Osteocyte (in vitro differentiated cells): ENCODE data around the gene OXCT1. TPM values are rescaled to one million over a fixed set of nuclear protein-coding genes. Genes with fewer than 3 reads are reported as not detected.

Source experiments
- DNase-seq: peaks from one replicate; pipeline ENCODE4 v3.0.0; 2021; ENCODE audit warnings: mixed read lengths; ENCODE audit not compliant: unreplicated experiment; ENCODE audit errors: extremely low spot score
- H3K27ac Mint-ChIP-seq: one replicate; pipeline ENCODE4 v1.8.0; 2021; ENCODE audit warnings: mild to moderate bottlenecking, mixed read lengths; ENCODE audit not compliant: unreplicated experiment
- H3K27me3 Mint-ChIP-seq: one replicate; pipeline ENCODE4 v1.8.0; 2021; ENCODE audit warnings: mixed read lengths; ENCODE audit not compliant: unreplicated experiment
- H3K36me3 Mint-ChIP-seq: one replicate; pipeline ENCODE4 v1.8.0; 2021; ENCODE audit warnings: mixed read lengths; ENCODE audit not compliant: unreplicated experiment
- H3K4me1 Mint-ChIP-seq: one replicate; pipeline ENCODE4 v1.8.0; 2021; ENCODE audit warnings: mixed read lengths; ENCODE audit not compliant: unreplicated experiment
- H3K4me3 Mint-ChIP-seq: one replicate; pipeline ENCODE4 v1.8.0; 2021; ENCODE audit warnings: mild to moderate bottlenecking, moderate library complexity, mixed read lengths; ENCODE audit not compliant: unreplicated experiment
- H3K9me3 Mint-ChIP-seq: one replicate; pipeline ENCODE4 v1.8.0; 2021; ENCODE audit warnings: mixed read lengths; ENCODE audit not compliant: unreplicated experiment
- total RNA-seq: library from RNA; stranded (reverse); gene quantifications from 2 replicates; pipeline ENCODE4 v1.2.1, GENCODE V29; 2021
- TF ChIP-seq, protein P1 (sequence below): fragments of 200-600 bp; sonication (generic); IDR thresholded peaks from 2 replicates; pipeline ENCODE4 v1.5.0; 2021; ENCODE audit warnings: antibody characterized with exemption, mild to moderate bottlenecking, moderate library complexity

Gene OXCT1
- total RNA-seq, 1 donor from 2014 or later: 41.9 TPM

DNA sequence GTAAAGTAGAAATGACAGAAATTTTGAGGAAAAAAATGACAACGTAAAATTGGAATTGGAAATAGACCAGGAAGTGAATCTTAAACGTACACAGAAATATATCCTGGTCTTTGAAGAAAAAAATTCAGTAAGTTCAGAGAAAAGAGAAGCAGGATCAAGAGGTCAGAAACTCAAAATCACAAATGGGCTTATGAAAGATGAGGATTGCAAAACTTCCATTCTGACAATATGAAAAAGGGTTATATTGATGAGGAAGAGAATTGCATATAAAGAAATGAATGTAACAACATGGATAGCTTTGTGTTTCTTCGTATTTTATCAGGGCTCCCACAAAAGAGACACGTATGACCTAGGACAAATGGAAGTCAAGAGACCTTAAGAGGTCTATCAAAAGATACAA is 58.1 kb downstream of the OXCT1 start:
- no peaks in the 10 kb centered on the region for H3K9me3 Mint-ChIP-seq
- no peak overlapping the region for H3K27ac Mint-ChIP-seq
- peaks cover 60% of the 10 kb centered on the region for H3K4me1 Mint-ChIP-seq
- TF ChIP-seq, protein P1, sequence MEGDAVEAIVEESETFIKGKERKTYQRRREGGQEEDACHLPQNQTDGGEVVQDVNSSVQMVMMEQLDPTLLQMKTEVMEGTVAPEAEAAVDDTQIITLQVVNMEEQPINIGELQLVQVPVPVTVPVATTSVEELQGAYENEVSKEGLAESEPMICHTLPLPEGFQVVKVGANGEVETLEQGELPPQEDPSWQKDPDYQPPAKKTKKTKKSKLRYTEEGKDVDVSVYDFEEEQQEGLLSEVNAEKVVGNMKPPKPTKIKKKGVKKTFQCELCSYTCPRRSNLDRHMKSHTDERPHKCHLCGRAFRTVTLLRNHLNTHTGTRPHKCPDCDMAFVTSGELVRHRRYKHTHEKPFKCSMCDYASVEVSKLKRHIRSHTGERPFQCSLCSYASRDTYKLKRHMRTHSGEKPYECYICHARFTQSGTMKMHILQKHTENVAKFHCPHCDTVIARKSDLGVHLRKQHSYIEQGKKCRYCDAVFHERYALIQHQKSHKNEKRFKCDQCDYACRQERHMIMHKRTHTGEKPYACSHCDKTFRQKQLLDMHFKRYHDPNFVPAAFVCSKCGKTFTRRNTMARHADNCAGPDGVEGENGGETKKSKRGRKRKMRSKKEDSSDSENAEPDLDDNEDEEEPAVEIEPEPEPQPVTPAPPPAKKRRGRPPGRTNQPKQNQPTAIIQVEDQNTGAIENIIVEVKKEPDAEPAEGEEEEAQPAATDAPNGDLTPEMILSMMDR: no peak
- H3K4me3 Mint-ChIP-seq: no peak overlapping the region
- H3K36me3 Mint-ChIP-seq: peaks cover 3% of the 10 kb centered on the region
- no peaks in the 10 kb centered on the region for H3K27me3 Mint-ChIP-seq
- no peak for DNase-seq

DNA sequence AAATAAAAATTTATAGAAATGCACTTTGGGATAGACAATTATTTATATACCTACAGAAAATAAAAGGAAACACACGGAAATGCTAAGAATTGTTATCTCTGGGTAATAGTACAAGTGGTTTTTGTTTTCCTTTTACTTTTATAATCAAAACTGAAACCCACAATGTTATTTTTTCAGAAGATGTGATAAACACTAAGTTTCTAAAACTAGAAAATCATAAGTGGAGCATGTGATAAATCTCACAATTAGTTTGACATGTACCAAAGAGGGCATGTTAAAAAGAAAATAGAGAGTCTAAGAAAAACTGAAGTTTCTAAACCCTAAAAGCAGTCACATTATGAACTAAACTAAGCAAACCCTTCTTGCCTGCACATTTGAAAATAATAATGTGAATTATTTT is 61.1 kb downstream of the OXCT1 start:
- H3K9me3 Mint-ChIP-seq: no peaks in the 10 kb centered on the region
- H3K27ac Mint-ChIP-seq: peak overlapping the region; percentile 48
- DNase-seq: no peak
- H3K4me3 Mint-ChIP-seq: no peak overlapping the region
- H3K4me1 Mint-ChIP-seq: peaks cover 35% of the 10 kb centered on the region
- peaks cover 22% of the 10 kb centered on the region for H3K36me3 Mint-ChIP-seq
- TF ChIP-seq, protein P1: no peak
- no peaks in the 10 kb centered on the region for H3K27me3 Mint-ChIP-seq

DNA sequence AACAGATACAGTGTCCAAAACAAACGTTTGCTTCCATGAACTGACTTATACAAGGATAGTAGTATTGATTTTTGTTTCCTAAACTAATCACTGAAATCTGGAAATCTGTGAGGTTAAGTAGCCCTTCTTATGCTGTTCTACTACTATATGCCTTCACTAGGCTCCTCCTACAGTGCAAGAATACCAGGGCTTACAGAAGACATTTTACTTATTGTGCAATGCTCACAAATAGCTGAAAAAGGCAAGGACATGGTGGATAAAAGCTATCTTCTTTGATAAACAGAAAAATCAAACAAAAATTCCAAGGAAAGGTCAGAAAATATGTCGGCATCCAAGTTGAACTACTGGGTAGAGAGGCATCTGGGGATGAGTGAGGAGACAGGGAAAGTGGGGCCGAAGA is 61.9 kb downstream of the OXCT1 start:
- H3K4me1 Mint-ChIP-seq: peaks cover 35% of the 10 kb centered on the region
- H3K27me3 Mint-ChIP-seq: no peaks in the 10 kb centered on the region

DNA sequence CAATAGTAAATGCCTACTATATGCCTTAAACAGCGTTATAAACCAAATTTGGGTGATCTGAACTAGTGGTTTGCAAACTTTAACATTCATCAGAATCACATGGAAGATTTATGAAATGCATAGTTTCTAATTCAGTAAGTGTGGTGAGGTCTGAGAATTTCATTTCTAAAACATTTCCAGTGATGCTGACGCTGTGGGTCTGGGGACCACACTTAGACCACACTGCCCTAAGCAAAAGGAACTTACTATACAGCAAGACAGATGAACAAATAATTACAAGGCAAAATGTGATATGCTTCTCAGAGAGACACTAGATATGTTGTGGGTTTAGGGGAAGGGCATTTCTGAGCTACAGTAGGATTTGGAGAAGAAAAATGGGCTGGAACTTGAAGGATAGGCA is 72.6 kb downstream of the OXCT1 start:
- DNase-seq: no peak
- H3K4me1 Mint-ChIP-seq: peaks cover 45% of the 10 kb centered on the region
- peaks cover 24% of the 10 kb centered on the region for H3K36me3 Mint-ChIP-seq
- H3K27ac Mint-ChIP-seq: peak overlapping the region; percentile 6
- TF ChIP-seq, protein P1: no peak
- no peak overlapping the region for H3K4me3 Mint-ChIP-seq
- H3K9me3 Mint-ChIP-seq: no peaks in the 10 kb centered on the region
- no peaks in the 10 kb centered on the region for H3K27me3 Mint-ChIP-seq

More for the DNA sequence above, 61.9 kb downstream of the OXCT1 start:
- peaks cover 27% of the 10 kb centered on the region for H3K36me3 Mint-ChIP-seq
- TF ChIP-seq, protein P1: no peak
- peak overlapping the region; percentile 2 for H3K27ac Mint-ChIP-seq
- H3K9me3 Mint-ChIP-seq: no peaks in the 10 kb centered on the region
- H3K4me3 Mint-ChIP-seq: no peak overlapping the region
- no peak for DNase-seq

DNA sequence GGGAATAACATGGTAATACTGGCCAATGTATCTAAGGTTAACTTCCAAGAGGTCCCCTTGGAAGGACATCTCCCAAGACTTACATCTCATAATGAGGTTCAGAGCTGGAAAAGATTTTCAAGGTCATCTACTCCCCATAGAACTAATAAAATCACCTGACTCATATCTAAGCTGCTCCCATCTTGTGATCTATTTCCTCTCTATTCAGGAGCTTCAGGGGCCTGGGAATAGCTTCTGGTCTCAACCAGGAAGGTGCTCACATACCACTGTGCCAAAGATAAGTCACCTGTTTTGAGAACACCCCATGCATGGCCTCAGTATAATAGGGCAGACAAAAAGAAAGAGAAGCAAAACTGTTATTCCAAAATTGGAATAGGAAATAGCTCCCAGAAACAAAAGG is 74.2 kb downstream of the OXCT1 start:
- Mint-ChIP-seq H3K27ac (peak overlapping the region; percentile 96), H3K27me3 (no peaks in the 10 kb centered on the region), H3K36me3 (peaks cover 23% of the 10 kb centered on the region), H3K9me3 (no peaks in the 10 kb centered on the region), H3K4me3 (no peak overlapping the region), H3K4me1 (peaks cover 57% of the 10 kb centered on the region)
- TF ChIP-seq, protein P1: no peak
- DNase-seq: no peak
